Neural cell (in vitro differentiated cells): ENCODE results near the gene KLK4. TPM values are rescaled to one million over a fixed set of nuclear protein-coding genes. Genes with fewer than 3 reads are reported as not detected.

Experiments used
- H2AFZ ChIP-seq: fragments of 200-600, 300-800 bp; sonication (generic), shearing (Covaris generic); 2 replicates; pipeline ENCODE4 v1.6.0; 2014; ENCODE audit warnings: low read depth, mild to moderate bottlenecking, antibody characterized with exemption, low read length, moderate library complexity
- H3F3A ChIP-seq: fragments of 200-600 bp; shearing (Covaris generic); 2 replicates; pipeline ENCODE4 v1.6.1; 2016; ENCODE audit warnings: mild to moderate bottlenecking, moderate library complexity, mixed read lengths, antibody characterized with exemption, low read length; ENCODE audit not compliant: insufficient read depth, poor library complexity, severe bottlenecking
- H3K27ac ChIP-seq: fragments of 200-600, 300-800 bp; sonication (generic), shearing (Covaris generic); 2 replicates; pipeline ENCODE4 v1.5.1; 2014; ENCODE audit warnings: mild to moderate bottlenecking, low read length, moderate library complexity
- H3K27me3 ChIP-seq: fragments of 300-800, 200-600 bp; sonication (generic), shearing (Covaris generic); 2 replicates; pipeline ENCODE4 v1.6.0; 2014; ENCODE audit warnings: mild to moderate bottlenecking, low read depth, low read length, moderate library complexity; ENCODE audit not compliant: insufficient read depth
- H3K36me3 ChIP-seq: fragments of 300-800, 200-600 bp; sonication (generic), shearing (Covaris generic); 2 replicates; pipeline ENCODE4 v1.5.1; 2014; ENCODE audit warnings: mild to moderate bottlenecking, antibody characterized with exemption, low read length, moderate library complexity; ENCODE audit not compliant: insufficient read depth
- H3K4me2 ChIP-seq: fragments of 300-800, 200-600 bp; sonication (generic), shearing (Covaris generic); 2 replicates; pipeline ENCODE4 v1.6.0; 2014; ENCODE audit warnings: mild to moderate bottlenecking, low read length
- H3K4me3 ChIP-seq: fragments of 300-800, 200-600 bp; sonication (generic), shearing (Covaris generic); 2 replicates; pipeline ENCODE4 v1.5.1; 2014; ENCODE audit warnings: mild to moderate bottlenecking, low read length, moderate library complexity
- H3K79me2 ChIP-seq: fragments of 200-600 bp; shearing (Covaris generic); replicated peaks from 2 replicates; pipeline ENCODE4 v1.6.0; 2014; ENCODE audit warnings: mild to moderate bottlenecking, low read length, moderate library complexity; ENCODE audit not compliant: insufficient read depth
- H3K9ac ChIP-seq: fragments of 300-800, 200-600 bp; sonication (generic), shearing (Covaris generic); 2 replicates; pipeline ENCODE4 v1.6.1; 2016; ENCODE audit warnings: mild to moderate bottlenecking, low read length, mixed read lengths
- H3K9me2 ChIP-seq: fragments of 200-600 bp; shearing (Covaris generic); 2 replicates; pipeline ENCODE4 v1.6.1; 2016; ENCODE audit warnings: mild to moderate bottlenecking, low read length, mixed read lengths; ENCODE audit not compliant: insufficient read depth
- H3K9me3 ChIP-seq: fragments of 200-600, 300-800 bp; sonication (generic), shearing (Covaris generic); 2 replicates; pipeline ENCODE4 v1.6.1; 2016; ENCODE audit warnings: mild to moderate bottlenecking, mixed run types, low read length, moderate library complexity, mixed read lengths
- H4K20me1 ChIP-seq: fragments of 200-600 bp; shearing (Covaris generic); 2 replicates; pipeline ENCODE4 v1.6.1; 2016; ENCODE audit warnings: mild to moderate bottlenecking, mixed run types; ENCODE audit not compliant: insufficient read depth
- EP300 ChIP-seq: fragments of 450-650 bp; conservative IDR thresholded peaks from 2 replicates; pipeline ENCODE4 v1.6.1; 2014; ENCODE audit warnings: antibody characterized with exemption, mild to moderate bottlenecking, moderate library complexity; ENCODE audit not compliant: poor library complexity, severe bottlenecking
- EZH2 ChIP-seq: fragments of 200-600, 300-800 bp; shearing (Covaris generic), sonication (generic); IDR thresholded peaks from 2 replicates; pipeline ENCODE4 v1.6.1; 2014; ENCODE audit warnings: antibody characterized with exemption, low read length, borderline replicate concordance, mild to moderate bottlenecking; ENCODE audit not compliant: insufficient read depth, poor library complexity, severe bottlenecking
- MXI1 ChIP-seq: fragments of 450-650 bp; conservative IDR thresholded peaks from 2 replicates; pipeline ENCODE4 v1.6.1; 2014; ENCODE audit warnings: antibody characterized with exemption, mild to moderate bottlenecking; ENCODE audit not compliant: poor library complexity, severe bottlenecking
- POLR2AphosphoS5 ChIP-seq: IDR thresholded peaks from 2 replicates; pipeline ENCODE4 v1.6.1; 2012
- RAD21 ChIP-seq: fragments of 450-650 bp; conservative IDR thresholded peaks from 2 replicates; pipeline ENCODE4 v1.6.1; 2014; ENCODE audit warnings: antibody characterized with exemption, mild to moderate bottlenecking, moderate library complexity
- REST ChIP-seq: IDR thresholded peaks from 2 replicates; pipeline ENCODE4 v1.6.1; 2012; ENCODE audit warnings: borderline replicate concordance
- SMC3 ChIP-seq: fragments of 450-650 bp; conservative IDR thresholded peaks from 2 replicates; pipeline ENCODE4 v1.6.1; 2014; ENCODE audit warnings: antibody characterized with exemption, mild to moderate bottlenecking, moderate library complexity; ENCODE audit not compliant: poor library complexity
- TAF1 ChIP-seq: IDR thresholded peaks from 2 replicates; pipeline ENCODE4 v1.6.1; 2012; ENCODE audit warnings: low read depth
- polyA plus RNA-seq: library from polyadenylated mRNA; depleted of rRNA; stranded (reverse); fragments of >200 nt; gene quantifications from 2 replicates; pipeline ENCODE4 v1.2.3, GENCODE V29; 2014
- TF ChIP-seq, protein P1 (sequence below): fragments of 450-650 bp; IDR thresholded peaks from 2 replicates; pipeline ENCODE4 v1.5.1; 2014; ENCODE audit warnings: antibody characterized with exemption, mild to moderate bottlenecking, moderate library complexity; ENCODE audit not compliant: poor library complexity, severe bottlenecking

KLK4 gene
- polyA plus RNA-seq, 1 donor from 2014 or later = not detected

- Histone ChIP-seq H3K36me3 (no peaks in the 10 kb centered on the region), H3F3A (no peaks in the 10 kb centered on the region), H2AFZ (no peak overlapping the region), H3K4me3 (no peak overlapping the region), H3K4me2 (no peak overlapping the region), H4K20me1 (no peaks in the 10 kb centered on the region), H3K9ac (no peak overlapping the region), H3K27ac (no peak overlapping the region), H3K79me2 (no peaks in the 10 kb centered on the region), H3K27me3 (no peaks in the 10 kb centered on the region), H3K9me2 (no peaks in the 10 kb centered on the region), H3K9me3 (no peaks in the 10 kb centered on the region)
- TF ChIP-seq, protein P1, sequence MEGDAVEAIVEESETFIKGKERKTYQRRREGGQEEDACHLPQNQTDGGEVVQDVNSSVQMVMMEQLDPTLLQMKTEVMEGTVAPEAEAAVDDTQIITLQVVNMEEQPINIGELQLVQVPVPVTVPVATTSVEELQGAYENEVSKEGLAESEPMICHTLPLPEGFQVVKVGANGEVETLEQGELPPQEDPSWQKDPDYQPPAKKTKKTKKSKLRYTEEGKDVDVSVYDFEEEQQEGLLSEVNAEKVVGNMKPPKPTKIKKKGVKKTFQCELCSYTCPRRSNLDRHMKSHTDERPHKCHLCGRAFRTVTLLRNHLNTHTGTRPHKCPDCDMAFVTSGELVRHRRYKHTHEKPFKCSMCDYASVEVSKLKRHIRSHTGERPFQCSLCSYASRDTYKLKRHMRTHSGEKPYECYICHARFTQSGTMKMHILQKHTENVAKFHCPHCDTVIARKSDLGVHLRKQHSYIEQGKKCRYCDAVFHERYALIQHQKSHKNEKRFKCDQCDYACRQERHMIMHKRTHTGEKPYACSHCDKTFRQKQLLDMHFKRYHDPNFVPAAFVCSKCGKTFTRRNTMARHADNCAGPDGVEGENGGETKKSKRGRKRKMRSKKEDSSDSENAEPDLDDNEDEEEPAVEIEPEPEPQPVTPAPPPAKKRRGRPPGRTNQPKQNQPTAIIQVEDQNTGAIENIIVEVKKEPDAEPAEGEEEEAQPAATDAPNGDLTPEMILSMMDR = no peak
- TF ChIP-seq EZH2 = no peak
- TF ChIP-seq POLR2AphosphoS5 = no peak
- no peak for TF ChIP-seq MXI1
- no peak for TF ChIP-seq SMC3
- TF ChIP-seq RAD21 = no peak
- TF ChIP-seq TAF1 = no peak
- TF ChIP-seq REST = no peak
- no peak for TF ChIP-seq EP300
Observed at GRCh38 chr19:50875795-50876422, 35.3 kb downstream of the KLK4 start.

GRCh38 chr19:50874211-50874610, 37.0 kb downstream of the KLK4 start:
- Histone ChIP-seq H2AFZ (no peak overlapping the region), H3K27me3 (no peaks in the 10 kb centered on the region), H3F3A (no peaks in the 10 kb centered on the region), H3K27ac (no peak overlapping the region), H3K79me2 (no peaks in the 10 kb centered on the region), H3K4me2 (no peak overlapping the region), H3K9ac (no peak overlapping the region), H4K20me1 (no peaks in the 10 kb centered on the region), H3K36me3 (no peaks in the 10 kb centered on the region), H3K9me2 (no peaks in the 10 kb centered on the region), H3K4me3 (no peak overlapping the region), H3K9me3 (no peaks in the 10 kb centered on the region)
- TF ChIP-seq REST (no peak), EZH2 (no peak), RAD21 (no peak), TAF1 (no peak), MXI1 (no peak), POLR2AphosphoS5 (no peak), EP300 (no peak), SMC3 (no peak)
- TF ChIP-seq, protein P1 = no peak
